Liver (tissue), 9 donors: ENCODE data around the gene ADGRA3. TPM values are rescaled to one million over a fixed set of nuclear protein-coding genes. Genes with fewer than 3 reads are reported as not detected.
A peak's percentile ranks its signal among the peaks of the same experiment; 100 is the strongest.

Source experiments
- DNase-seq: peaks from one replicate; pipeline ENCODE4 v3.0.0-alpha.2; 2017; ENCODE audit warnings: low spot score
- H3K27ac ChIP-seq, 2 donors: one replicate each; pipeline ENCODE4 v1.7.0; 2013; ENCODE audit warnings: inconsistent platforms in 2 of 2, low read length in 2 of 2, control low read depth in 1 of 2, low read depth in 1 of 2, mild to moderate bottlenecking in 1 of 2
- H3K27me3 ChIP-seq, 4 donors: one replicate each; pipeline versions ENCODE4 v1.6.1 to v1.7.0; 2013; ENCODE audit warnings: low read length in 3 of 4, inconsistent platforms in 1 of 4, mild to moderate bottlenecking in 1 of 4, moderate library complexity in 1 of 4; ENCODE audit not compliant: control insufficient read depth in 4 of 4, insufficient read depth in 4 of 4
- H3K36me3 ChIP-seq, 4 donors: one replicate each; pipeline versions ENCODE4 v1.6.1 to v1.7.0; 2013; ENCODE audit warnings: low read length in 3 of 4, mild to moderate bottlenecking in 3 of 4, low read depth in 1 of 4, moderate library complexity in 1 of 4; ENCODE audit not compliant: control insufficient read depth in 4 of 4, insufficient read depth in 3 of 4
- H3K4me1 ChIP-seq, 4 donors: one replicate each; pipeline versions ENCODE4 v1.6.1 to v1.7.0; 2013; ENCODE audit warnings: low read length in 3 of 4, mild to moderate bottlenecking in 3 of 4, moderate library complexity in 1 of 4; ENCODE audit not compliant: control insufficient read depth in 4 of 4, insufficient read depth in 4 of 4
- H3K4me3 ChIP-seq, 3 donors: one replicate each; pipeline versions ENCODE4 v1.6.1 to v1.7.0; 2013; ENCODE audit warnings: low read length in 3 of 3, control low read depth in 1 of 3, low read depth in 1 of 3, mild to moderate bottlenecking in 1 of 3
- H3K9ac ChIP-seq, 2 donors: one replicate each; pipeline ENCODE4 v1.7.0; 2013; ENCODE audit warnings: low read length in 2 of 2, mild to moderate bottlenecking in 2 of 2, moderate library complexity in 2 of 2, control low read depth in 1 of 2, low read depth in 1 of 2
- H3K9me3 ChIP-seq, 4 donors: one replicate each; pipeline versions ENCODE4 v1.6.1 to v1.7.0; 2013; ENCODE audit warnings: low read length in 3 of 4; ENCODE audit not compliant: control insufficient read depth in 4 of 4
- FOXA1 ChIP-seq: IDR thresholded peaks from 2 replicates; pipeline ENCODE4 v1.6.1; 2016; ENCODE audit warnings: antibody characterized with exemption
- FOXA2 ChIP-seq: IDR thresholded peaks from 2 replicates; pipeline ENCODE4 v1.6.1; 2016; ENCODE audit warnings: antibody characterized with exemption
- GABPA ChIP-seq, 2 donors: IDR thresholded peaks in 1 of 2; conservative IDR thresholded peaks in 1 of 2; 2 replicates each; pipeline ENCODE4 v1.6.1; 2016; ENCODE audit warnings: antibody characterized with exemption in 2 of 2, mild to moderate bottlenecking in 1 of 2, moderate library complexity in 1 of 2
- HNF4G ChIP-seq: IDR thresholded peaks from 2 replicates; pipeline ENCODE4 v1.6.1; 2016; ENCODE audit warnings: antibody characterized with exemption
- JUND ChIP-seq, 2 donors: IDR thresholded peaks; 2 replicates each; pipeline ENCODE4 v1.6.1; 2016; ENCODE audit warnings: antibody characterized with exemption in 2 of 2
- RAD21 ChIP-seq, 2 donors: IDR thresholded peaks; 2 replicates each; pipeline ENCODE4 v1.6.1; 2016; ENCODE audit warnings: antibody characterized with exemption in 2 of 2, mild to moderate bottlenecking in 2 of 2
- RXRA ChIP-seq, 2 donors: IDR thresholded peaks; 2 replicates each; pipeline ENCODE4 v1.6.1; 2017 to 2018; ENCODE audit warnings: antibody characterized with exemption in 2 of 2, mild to moderate bottlenecking in 1 of 2
- SP1 ChIP-seq: IDR thresholded peaks from 2 replicates; pipeline ENCODE4 v1.6.1; 2018; ENCODE audit warnings: antibody characterized with exemption, mild to moderate bottlenecking
- TAF1 ChIP-seq: conservative IDR thresholded peaks from 2 replicates; pipeline ENCODE4 v1.6.1; 2016; ENCODE audit warnings: antibody characterized with exemption, mild to moderate bottlenecking
- YY1 ChIP-seq: IDR thresholded peaks from 2 replicates; pipeline ENCODE4 v1.6.1; 2016; ENCODE audit warnings: antibody characterized with exemption, mild to moderate bottlenecking
- WGBS: extraction: QIAGEN DNeasy Blood & Tissue Kit; methylation state at CpG from one replicate; pipeline ENCODE4 v1.1.7; 2013; 5-methylcytosine and 5-hydroxymethylcytosine counted together
- polyA plus RNA-seq, 2 donors: library from polyadenylated mRNA; stranded (reverse) in 1 of 2; unstranded in 1 of 2; fragments of 200-250 nt in 1 of 2; fragments of >200 nt in 1 of 2; fragmentation: Nextera tagmentation in 1 of 2; extraction: Ambion mirVana in 1 of 2; gene quantifications; one replicate each; pipeline versions ENCODE4 v1.2.1 to v1.2.3, GENCODE V29; 2013 to 2015
- total RNA-seq, 2 donors: library from RNA; depleted of rRNA; stranded (reverse); fragments of >200 nt; gene quantifications; one replicate each; pipeline ENCODE4 v1.2.3, GENCODE V29; 2014
- TF ChIP-seq, protein P1 (sequence below): fragments of 150-350 bp; IDR thresholded peaks from 2 replicates; pipeline ENCODE4 v1.5.1; 2017; ENCODE audit warnings: improper control_type of control experiment, low read depth, low read length; ENCODE audit not compliant: missing input control
- TF ChIP-seq, protein P2 (sequence below): IDR thresholded peaks from 2 replicates; pipeline ENCODE4 v1.6.1; 2016; ENCODE audit warnings: antibody characterized with exemption
- TF ChIP-seq, protein P3 (sequence below): IDR thresholded peaks from 2 replicates; pipeline ENCODE4 v1.6.1; 2016; ENCODE audit warnings: antibody characterized with exemption
- TF ChIP-seq, protein P4 (sequence below): IDR thresholded peaks from 2 replicates; pipeline ENCODE4 v1.6.1; 2016; ENCODE audit warnings: antibody characterized with exemption
- donor health status: healthy.
- donor health status: healthy.
- donor health status: healthy.
- donor health status: healthy.
- donor health status: healthy.

ADGRA3 gene
- total and polyA plus RNA-seq, 4 donors: 15.2 to 239 (median 32.6) TPM

DNA sequence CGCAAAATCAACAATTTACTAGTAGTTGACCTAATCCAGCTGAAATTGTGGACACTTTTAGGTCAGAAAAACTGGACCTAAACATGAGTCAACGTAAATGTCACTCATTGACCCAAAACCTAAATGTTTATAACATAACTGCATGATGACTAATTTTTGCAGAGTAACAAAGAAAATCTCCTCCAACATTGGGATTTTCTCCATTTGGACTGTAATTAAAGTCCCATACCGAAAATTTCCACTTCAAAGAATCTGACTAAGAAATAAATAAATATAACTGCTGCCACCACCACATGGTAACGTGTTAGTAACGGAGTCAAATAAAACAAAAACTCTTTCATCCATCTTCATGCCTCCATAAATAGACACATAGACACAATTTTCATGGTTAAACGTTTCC, 1.9 kb downstream of the ADGRA3 start:
- H3K27ac ChIP-seq: peak overlapping the region; percentile 83 to 85
- TF ChIP-seq FOXA1 (no peak), YY1 (no peak), RAD21 (IDR thresholded peaks at IDR 0.05) (no peak)
- TF ChIP-seq, protein P1, sequence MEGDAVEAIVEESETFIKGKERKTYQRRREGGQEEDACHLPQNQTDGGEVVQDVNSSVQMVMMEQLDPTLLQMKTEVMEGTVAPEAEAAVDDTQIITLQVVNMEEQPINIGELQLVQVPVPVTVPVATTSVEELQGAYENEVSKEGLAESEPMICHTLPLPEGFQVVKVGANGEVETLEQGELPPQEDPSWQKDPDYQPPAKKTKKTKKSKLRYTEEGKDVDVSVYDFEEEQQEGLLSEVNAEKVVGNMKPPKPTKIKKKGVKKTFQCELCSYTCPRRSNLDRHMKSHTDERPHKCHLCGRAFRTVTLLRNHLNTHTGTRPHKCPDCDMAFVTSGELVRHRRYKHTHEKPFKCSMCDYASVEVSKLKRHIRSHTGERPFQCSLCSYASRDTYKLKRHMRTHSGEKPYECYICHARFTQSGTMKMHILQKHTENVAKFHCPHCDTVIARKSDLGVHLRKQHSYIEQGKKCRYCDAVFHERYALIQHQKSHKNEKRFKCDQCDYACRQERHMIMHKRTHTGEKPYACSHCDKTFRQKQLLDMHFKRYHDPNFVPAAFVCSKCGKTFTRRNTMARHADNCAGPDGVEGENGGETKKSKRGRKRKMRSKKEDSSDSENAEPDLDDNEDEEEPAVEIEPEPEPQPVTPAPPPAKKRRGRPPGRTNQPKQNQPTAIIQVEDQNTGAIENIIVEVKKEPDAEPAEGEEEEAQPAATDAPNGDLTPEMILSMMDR: no peak
- TF ChIP-seq, protein P2, sequence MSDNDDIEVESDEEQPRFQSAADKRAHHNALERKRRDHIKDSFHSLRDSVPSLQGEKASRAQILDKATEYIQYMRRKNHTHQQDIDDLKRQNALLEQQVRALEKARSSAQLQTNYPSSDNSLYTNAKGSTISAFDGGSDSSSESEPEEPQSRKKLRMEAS: no peak
- peak overlapping the region in 2 of 3 donors; percentile 83 to 84 for H3K4me3 ChIP-seq
- H3K27me3 ChIP-seq: no peaks in the 10 kb centered on the region
- no peak for DNase-seq
- no peaks in the 10 kb centered on the region for H3K9me3 ChIP-seq
- H3K36me3 ChIP-seq: no peaks in the 10 kb centered on the region
- peaks cover 8 to 50% (median 23%) of the 10 kb centered on the region in 4 donors for H3K4me1 ChIP-seq
- peak overlapping the region in 1 of 2 donors; percentile 74 for H3K9ac ChIP-seq
- 40% methylated on average over 6 of the region's 6 CpGs for WGBS

DNA sequence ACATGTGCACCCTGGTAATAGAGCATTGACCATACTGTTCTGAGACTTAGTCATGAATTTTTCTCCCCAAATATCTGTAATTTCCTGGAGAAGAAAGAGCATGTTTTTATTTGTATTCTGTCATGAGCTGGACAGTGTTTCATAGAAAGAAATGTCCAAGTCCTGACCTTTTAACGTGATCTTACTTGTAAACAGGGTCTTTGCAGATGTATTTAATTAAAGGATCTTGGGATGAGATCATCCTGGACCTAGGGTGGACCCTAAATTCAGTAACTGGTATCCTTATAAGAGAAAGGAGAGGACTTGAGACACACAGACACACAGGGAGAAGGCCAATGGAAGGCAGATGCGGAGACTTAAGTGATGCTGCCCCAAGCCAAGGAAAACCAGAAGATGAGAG, 3.6 kb downstream of the ADGRA3 start:
- Histone ChIP-seq H3K4me1 (peaks cover 8 to 60% (median 25%) of the 10 kb centered on the region in 4 donors), H3K36me3 (peaks cover 0 to 4% (median 0%) of the 10 kb centered on the region in 4 donors), H3K27me3 (no peaks in the 10 kb centered on the region), H3K9me3 (no peaks in the 10 kb centered on the region), H3K4me3 (no peak overlapping the region), H3K9ac (no peak overlapping the region), H3K27ac (no peak overlapping the region)
- WGBS: 67% methylated on average over 2 of the region's 2 CpGs
- TF ChIP-seq FOXA2 (no peak), RXRA (IDR thresholded peaks at IDR 0.05) (no peak), GABPA (IDR thresholded peaks at IDR 0.05 in 1 of 2, conservative IDR thresholded peaks at IDR 0.05 in 1 of 2) (no peak), TAF1 (no peak), JUND (IDR thresholded peaks at IDR 0.05) (no peak), HNF4G (no peak), RAD21 (IDR thresholded peaks at IDR 0.05) (no peak), SP1 (no peak), FOXA1 (no peak)
- TF ChIP-seq, protein P3, sequence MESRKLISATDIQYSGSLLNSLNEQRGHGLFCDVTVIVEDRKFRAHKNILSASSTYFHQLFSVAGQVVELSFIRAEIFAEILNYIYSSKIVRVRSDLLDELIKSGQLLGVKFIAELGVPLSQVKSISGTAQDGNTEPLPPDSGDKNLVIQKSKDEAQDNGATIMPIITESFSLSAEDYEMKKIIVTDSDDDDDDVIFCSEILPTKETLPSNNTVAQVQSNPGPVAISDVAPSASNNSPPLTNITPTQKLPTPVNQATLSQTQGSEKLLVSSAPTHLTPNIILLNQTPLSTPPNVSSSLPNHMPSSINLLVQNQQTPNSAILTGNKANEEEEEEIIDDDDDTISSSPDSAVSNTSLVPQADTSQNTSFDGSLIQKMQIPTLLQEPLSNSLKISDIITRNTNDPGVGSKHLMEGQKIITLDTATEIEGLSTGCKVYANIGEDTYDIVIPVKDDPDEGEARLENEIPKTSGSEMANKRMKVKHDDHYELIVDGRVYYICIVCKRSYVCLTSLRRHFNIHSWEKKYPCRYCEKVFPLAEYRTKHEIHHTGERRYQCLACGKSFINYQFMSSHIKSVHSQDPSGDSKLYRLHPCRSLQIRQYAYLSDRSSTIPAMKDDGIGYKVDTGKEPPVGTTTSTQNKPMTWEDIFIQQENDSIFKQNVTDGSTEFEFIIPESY: no peak
- TF ChIP-seq, protein P4, sequence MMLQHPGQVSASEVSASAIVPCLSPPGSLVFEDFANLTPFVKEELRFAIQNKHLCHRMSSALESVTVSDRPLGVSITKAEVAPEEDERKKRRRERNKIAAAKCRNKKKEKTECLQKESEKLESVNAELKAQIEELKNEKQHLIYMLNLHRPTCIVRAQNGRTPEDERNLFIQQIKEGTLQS: no peak
- TF ChIP-seq, protein P1: no peak
- TF ChIP-seq, protein P2: no peak
- DNase-seq: no peak
